Activated CD8-positive, alpha-beta memory T cell treated with anti-CD3 and anti-CD28 coated beads, Interleukin-2, amount 50 U/mL, for 24 hours (primary cell): ENCODE data around the gene NKX2-8.
"Not testable (repeated sequence)": the region's sequence is repeated elsewhere in the genome, so short reads cannot be mapped to it uniquely, and the experiment has no call there.

Experiments
- DNase-seq: peaks from one replicate; pipeline ENCODE4 v3.0.0-alpha.2; 2020; ENCODE audit errors: extremely low read depth

NKX2-8 gene

GRCh38 chr14:36580141-36580855, 2.1 kb downstream of the NKX2-8 start:
- no peak for DNase-seq

- DNase-seq = no peak
Measured at GRCh38 chr14:36579573-36580140, 2.8 kb downstream of the NKX2-8 start.

- DNase-seq = no peak
Measured at GRCh38 chr14:36579001-36579555, 3.3 kb downstream of the NKX2-8 start.

- DNase-seq = no peak
Measured at GRCh38 chr14:36570065-36570464, 12.3 kb downstream of the NKX2-8 start.

GRCh38 chr14:36556811-36557433, 25.5 kb downstream of the NKX2-8 start:
- no peak for DNase-seq

GRCh38 chr14:36555998-36556743, 26.2 kb downstream of the NKX2-8 start:
- DNase-seq = no peak

GRCh38 chr14:36553656-36554260, 28.7 kb downstream of the NKX2-8 start:
- no peak for DNase-seq

- DNase-seq = no peak
Measured at GRCh38 chr14:36550899-36551298, 31.5 kb downstream of the NKX2-8 start.

GRCh38 chr14:36544280-36544679, 38.1 kb downstream of the NKX2-8 start:
- not testable (repeated sequence) for DNase-seq

- no peak for DNase-seq
Measured at GRCh38 chr14:36538051-36538450, 44.4 kb downstream of the NKX2-8 start.
